K562 (cell line): Measurements from ENCODE around the gene CHAF1A. TPM values are rescaled to one million over a fixed set of nuclear protein-coding genes. Genes with fewer than 3 reads are reported as not detected.

Experiments
- ARNT ChIP-seq, 2 experiments: fragments of 450-650 bp; IDR thresholded peaks; 2 replicates each; pipeline ENCODE4 v1.6.1; 2016; ENCODE audit warnings: mild to moderate bottlenecking in 1 of 2
- DMBX1 ChIP-seq: fragments of 250-450 bp; sonication (Bioruptor Pico); IDR thresholded peaks from 2 replicates; pipeline ENCODE4 v1.8.0; 2022; ENCODE audit warnings: inconsistent platforms, mild to moderate bottlenecking, moderate library complexity, borderline replicate concordance
- ELF1 ChIP-seq: fragments of 200-800 bp; sonication (Bioruptor generic); IDR thresholded peaks from 2 replicates; pipeline ENCODE4 v1.6.1; 2016; ENCODE audit warnings: missing genetic modification characterization, missing compliant biosample characterization
- GTF2F1 ChIP-seq: IDR thresholded peaks from 2 replicates; pipeline ENCODE4 v1.6.1; 2011; ENCODE audit warnings: low read depth, low read length, improper control_type of control experiment
- JUND ChIP-seq, 2 experiments: IDR thresholded peaks; 2 replicates in 1 of 2; 3 replicates in 1 of 2; pipeline ENCODE4 v1.6.1; 2011; ENCODE audit warnings: borderline replicate concordance in 2 of 2, low read depth in 2 of 2, low read length in 2 of 2, improper control_type of control experiment in 1 of 2, missing biosample characterization in 1 of 2, missing genetic modification characterization in 1 of 2, missing genetic modification reagents in 1 of 2
- MAFF ChIP-seq: IDR thresholded peaks from 2 replicates; pipeline ENCODE4 v1.6.1; 2012; ENCODE audit warnings: low read length, improper control_type of control experiment
- NCOA4 ChIP-seq: fragments of 450-650 bp; IDR thresholded peaks from 2 replicates; pipeline ENCODE4 v1.6.1; 2018; ENCODE audit warnings: mild to moderate bottlenecking; ENCODE audit not compliant: partially characterized antibody
- RCOR1 ChIP-seq, 2 experiments: IDR thresholded peaks; 2 replicates each; pipeline ENCODE4 v1.6.1; 2012; ENCODE audit warnings: low read depth in 2 of 2, low read length in 2 of 2, borderline replicate concordance in 1 of 2, improper control_type of control experiment in 1 of 2
- SETDB1 ChIP-seq: IDR thresholded peaks from one replicate; pipeline ENCODE4 v1.6.1; 2012; ENCODE audit warnings: low read length, control low read depth, inconsistent platforms
- SUPT5H ChIP-seq: fragments of 450-650 bp; IDR thresholded peaks from 2 replicates; pipeline ENCODE4 v1.6.1; 2016
- ZBTB17 ChIP-seq: fragments of 450-650 bp; formaldehyde crosslinking; IDR thresholded peaks from 2 replicates; pipeline ENCODE4 v1.4.0; 2020; ENCODE audit warnings: mild to moderate bottlenecking
- ZFP30 ChIP-seq: fragments of 250-450 bp; sonication (Bioruptor Pico); IDR thresholded peaks from 2 replicates; pipeline ENCODE4 v1.8.0; 2022; ENCODE audit warnings: moderate library complexity, mild to moderate bottlenecking, inconsistent platforms, borderline replicate concordance
- ZNF384 ChIP-seq: IDR thresholded peaks from 2 replicates; pipeline ENCODE4 v1.6.1; 2012; ENCODE audit warnings: low read depth, low read length, improper control_type of control experiment
- ZSCAN29 ChIP-seq: fragments of 450-650 bp; IDR thresholded peaks from 2 replicates; pipeline ENCODE4 v1.6.1; 2017
- ZSCAN32 ChIP-seq: fragments of 450-650 bp; formaldehyde crosslinking; IDR thresholded peaks from 2 replicates; pipeline ENCODE4 v1.4.0; 2020; ENCODE audit warnings: mild to moderate bottlenecking, moderate library complexity
- ZZZ3 ChIP-seq: fragments of 450-650 bp; IDR thresholded peaks from 2 replicates; pipeline ENCODE4 v1.6.1; 2016; ENCODE audit warnings: antibody characterized with exemption, mild to moderate bottlenecking, moderate library complexity
- polyA plus RNA-seq, 8 experiments: library from polyadenylated mRNA; depleted of rRNA in 4 of 8; stranded (reverse) in 5 of 8; unstranded in 3 of 8; fragments of >200 nt; fragmentation: Nextera tagmentation in 2 of 8; fragmentation: Illumina TruSeq in 1 of 8; extraction: Ambion mirVana in 2 of 8; extraction: Trizol in 1 of 8; gene quantifications; 2 replicates each; pipeline versions ENCODE4 v1.2.1 to v1.2.3, GENCODE V29; 2011 to 2014; ENCODE audit warnings: inconsistent platforms in 1 of 8, missing spikeins in 1 of 8
- total RNA-seq, 7 experiments: library from RNA; depleted of rRNA in 6 of 7; stranded (reverse); fragments of >200 nt in 6 of 7; fragmentation: Illumina TruSeq in 2 of 7; extraction: Trizol in 2 of 7; gene quantifications; 2 replicates each; pipeline versions ENCODE4 v1.2.1 to v1.2.3, GENCODE V29; 2011 to 2021; ENCODE audit warnings: low replicate concordance in 1 of 7
- TF ChIP-seq, protein P1 (sequence below), 2 experiments: IDR thresholded peaks; 2 replicates each; pipeline ENCODE4 v1.6.1; 2011; ENCODE audit warnings: borderline replicate concordance in 1 of 2, control low read depth in 1 of 2, low read depth in 1 of 2, low read length in 1 of 2, mild to moderate bottlenecking in 1 of 2, mixed read lengths in 1 of 2, moderate library complexity in 1 of 2; ENCODE audit not compliant: insufficient read depth in 1 of 2, insufficient read length in 1 of 2, poor library complexity in 1 of 2, severe bottlenecking in 1 of 2; ENCODE audit errors: extremely low read depth in 1 of 2
- TF ChIP-seq, protein P2 (sequence below), 2 experiments: fragments of 450-650 bp in 1 of 2; sonication (generic) in 1 of 2; formaldehyde crosslinking in 1 of 2; IDR thresholded peaks in 1 of 2; conservative IDR thresholded peaks in 1 of 2; 2 replicates each; pipeline versions ENCODE4 v1.6.1 to v1.8.1; 2016 to 2023; ENCODE audit warnings: mild to moderate bottlenecking in 2 of 2, moderate library complexity in 2 of 2, inconsistent platforms in 1 of 2, missing genetic modification reagents in 1 of 2
- TF ChIP-seq, protein P3 (sequence below): sonication (generic); formaldehyde crosslinking; IDR thresholded peaks from 2 replicates; pipeline ENCODE4 v1.8.0; 2022; ENCODE audit warnings: missing genetic modification reagents, mild to moderate bottlenecking, borderline replicate concordance
- TF ChIP-seq, protein P4 (sequence below): fragments of 450-650 bp; IDR thresholded peaks from 2 replicates; pipeline ENCODE4 v1.7.0; 2016; ENCODE audit warnings: borderline replicate concordance

Gene CHAF1A
- total and polyA plus RNA-seq, 9 of the 15 experiments (the other 6 are each of a cell fraction or from before 2014, with no cell fraction given): 1.6 to 86.9 (median 45.2) TPM

DNA sequence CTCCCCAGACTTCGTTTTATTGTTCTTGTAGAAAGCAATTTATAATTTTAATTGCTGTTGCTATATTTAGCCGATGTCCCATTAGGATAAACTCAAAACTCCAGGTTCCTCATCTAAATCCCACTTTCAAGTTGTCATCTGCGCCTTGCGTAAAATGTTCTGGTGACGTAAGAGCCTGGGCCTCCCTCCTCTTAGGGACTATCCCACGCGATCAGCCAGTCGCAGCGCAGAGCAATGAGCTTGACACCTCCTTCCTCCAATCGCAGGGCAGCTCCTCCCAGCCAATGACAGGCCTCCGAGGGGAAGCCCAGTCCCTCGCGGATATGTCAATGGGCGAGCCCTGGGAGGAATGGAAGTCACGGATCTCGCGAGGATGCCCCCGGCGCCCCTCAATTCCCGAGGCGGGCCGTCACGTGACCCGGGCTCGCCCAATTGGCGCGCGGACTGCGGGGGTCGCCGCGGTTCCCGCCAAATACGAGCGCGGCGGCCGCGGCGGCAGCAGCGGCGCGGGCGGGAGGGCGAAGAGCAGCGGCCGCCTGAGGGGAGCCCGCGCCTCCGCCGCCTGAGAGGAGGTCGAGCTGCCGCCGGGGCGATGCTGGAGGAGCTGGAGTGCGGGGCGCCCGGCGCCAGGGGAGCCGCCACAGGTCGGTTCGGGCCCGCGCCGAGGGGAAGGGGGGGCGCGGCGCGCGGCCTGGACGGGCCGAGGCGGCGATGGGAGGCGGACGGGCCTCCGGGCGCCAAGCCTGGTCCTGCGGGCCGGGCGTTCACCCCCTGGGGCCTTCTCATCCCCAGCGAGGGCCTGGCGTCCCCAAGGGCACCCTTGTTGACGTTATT is at the start of gene CHAF1A (continued):
- TF ChIP-seq NCOA4 (no peak), ZFP30 (no peak), GTF2F1 (no peak), JUND (IDR thresholded peaks at IDR 0.05; ENCODE audit: borderline replicate concordance, low read depth, low read length) (peak; percentile 81; the same call in 1 of the 2 replicates), JUND (tag; IDR thresholded peaks at IDR 0.05; ENCODE audit: borderline replicate concordance, low read depth, low read length) (peak; percentile 71; the same call in 1 of the 3 replicates), ZBTB17 (CRISPR knock-in tag) (no peak), ELF1 (tag) (no peak; the same call in 1 of the 2 replicates), SUPT5H (peak; percentile 45), ZZZ3 (no peak), MAFF (peak; percentile 83; the same call in 1 of the 2 replicates), RCOR1 (IDR thresholded peaks at IDR 0.05; ENCODE audit: borderline replicate concordance in 1 of 2, low read depth in 2 of 2, low read length in 2 of 2) (no peak), DMBX1 (CRISPR knock-in tag) (peak; percentile 81), SETDB1 (no peak), ARNT (IDR thresholded peaks at IDR 0.05) (no peak), ZSCAN32 (CRISPR knock-in tag) (no peak), ZNF384 (no peak), ZSCAN29 (no peak)
- TF ChIP-seq, protein P1, sequence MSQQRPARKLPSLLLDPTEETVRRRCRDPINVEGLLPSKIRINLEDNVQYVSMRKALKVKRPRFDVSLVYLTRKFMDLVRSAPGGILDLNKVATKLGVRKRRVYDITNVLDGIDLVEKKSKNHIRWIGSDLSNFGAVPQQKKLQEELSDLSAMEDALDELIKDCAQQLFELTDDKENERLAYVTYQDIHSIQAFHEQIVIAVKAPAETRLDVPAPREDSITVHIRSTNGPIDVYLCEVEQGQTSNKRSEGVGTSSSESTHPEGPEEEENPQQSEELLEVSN (IDR thresholded peaks at IDR 0.05; ENCODE audit: borderline replicate concordance in 1 of 2, extremely low read depth in 1 of 2, insufficient read depth in 1 of 2, insufficient read length in 1 of 2, low read depth in 1 of 2, low read length in 1 of 2, poor library complexity in 1 of 2, severe bottlenecking in 1 of 2): peak; percentile 98 to 99
- TF ChIP-seq, protein P2, sequence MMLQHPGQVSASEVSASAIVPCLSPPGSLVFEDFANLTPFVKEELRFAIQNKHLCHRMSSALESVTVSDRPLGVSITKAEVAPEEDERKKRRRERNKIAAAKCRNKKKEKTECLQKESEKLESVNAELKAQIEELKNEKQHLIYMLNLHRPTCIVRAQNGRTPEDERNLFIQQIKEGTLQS (IDR thresholded peaks at IDR 0.05): peak; percentile 96
- TF ChIP-seq, protein P2 (CRISPR knock-in tag; conservative IDR thresholded peaks at IDR 0.05): peak; percentile 32; the same call in 1 of the 2 replicates
- TF ChIP-seq, protein P3, sequence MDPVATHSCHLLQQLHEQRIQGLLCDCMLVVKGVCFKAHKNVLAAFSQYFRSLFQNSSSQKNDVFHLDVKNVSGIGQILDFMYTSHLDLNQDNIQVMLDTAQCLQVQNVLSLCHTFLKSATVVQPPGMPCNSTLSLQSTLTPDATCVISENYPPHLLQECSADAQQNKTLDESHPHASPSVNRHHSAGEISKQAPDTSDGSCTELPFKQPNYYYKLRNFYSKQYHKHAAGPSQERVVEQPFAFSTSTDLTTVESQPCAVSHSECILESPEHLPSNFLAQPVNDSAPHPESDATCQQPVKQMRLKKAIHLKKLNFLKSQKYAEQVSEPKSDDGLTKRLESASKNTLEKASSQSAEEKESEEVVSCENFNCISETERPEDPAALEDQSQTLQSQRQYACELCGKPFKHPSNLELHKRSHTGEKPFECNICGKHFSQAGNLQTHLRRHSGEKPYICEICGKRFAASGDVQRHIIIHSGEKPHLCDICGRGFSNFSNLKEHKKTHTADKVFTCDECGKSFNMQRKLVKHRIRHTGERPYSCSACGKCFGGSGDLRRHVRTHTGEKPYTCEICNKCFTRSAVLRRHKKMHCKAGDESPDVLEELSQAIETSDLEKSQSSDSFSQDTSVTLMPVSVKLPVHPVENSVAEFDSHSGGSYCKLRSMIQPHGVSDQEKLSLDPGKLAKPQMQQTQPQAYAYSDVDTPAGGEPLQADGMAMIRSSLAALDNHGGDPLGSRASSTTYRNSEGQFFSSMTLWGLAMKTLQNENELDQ (CRISPR knock-in tag): no peak
- TF ChIP-seq, protein P4, sequence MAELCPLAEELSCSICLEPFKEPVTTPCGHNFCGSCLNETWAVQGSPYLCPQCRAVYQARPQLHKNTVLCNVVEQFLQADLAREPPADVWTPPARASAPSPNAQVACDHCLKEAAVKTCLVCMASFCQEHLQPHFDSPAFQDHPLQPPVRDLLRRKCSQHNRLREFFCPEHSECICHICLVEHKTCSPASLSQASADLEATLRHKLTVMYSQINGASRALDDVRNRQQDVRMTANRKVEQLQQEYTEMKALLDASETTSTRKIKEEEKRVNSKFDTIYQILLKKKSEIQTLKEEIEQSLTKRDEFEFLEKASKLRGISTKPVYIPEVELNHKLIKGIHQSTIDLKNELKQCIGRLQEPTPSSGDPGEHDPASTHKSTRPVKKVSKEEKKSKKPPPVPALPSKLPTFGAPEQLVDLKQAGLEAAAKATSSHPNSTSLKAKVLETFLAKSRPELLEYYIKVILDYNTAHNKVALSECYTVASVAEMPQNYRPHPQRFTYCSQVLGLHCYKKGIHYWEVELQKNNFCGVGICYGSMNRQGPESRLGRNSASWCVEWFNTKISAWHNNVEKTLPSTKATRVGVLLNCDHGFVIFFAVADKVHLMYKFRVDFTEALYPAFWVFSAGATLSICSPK: no peak
